ENCODE data around the gene PNMA6E. TPM values are rescaled to one million over a fixed set of nuclear protein-coding genes. Genes with fewer than 3 reads are reported as not detected.

PNMA6E gene
- total RNA-seq, 3 donors from 2014 or later, result not detected

DNA sequence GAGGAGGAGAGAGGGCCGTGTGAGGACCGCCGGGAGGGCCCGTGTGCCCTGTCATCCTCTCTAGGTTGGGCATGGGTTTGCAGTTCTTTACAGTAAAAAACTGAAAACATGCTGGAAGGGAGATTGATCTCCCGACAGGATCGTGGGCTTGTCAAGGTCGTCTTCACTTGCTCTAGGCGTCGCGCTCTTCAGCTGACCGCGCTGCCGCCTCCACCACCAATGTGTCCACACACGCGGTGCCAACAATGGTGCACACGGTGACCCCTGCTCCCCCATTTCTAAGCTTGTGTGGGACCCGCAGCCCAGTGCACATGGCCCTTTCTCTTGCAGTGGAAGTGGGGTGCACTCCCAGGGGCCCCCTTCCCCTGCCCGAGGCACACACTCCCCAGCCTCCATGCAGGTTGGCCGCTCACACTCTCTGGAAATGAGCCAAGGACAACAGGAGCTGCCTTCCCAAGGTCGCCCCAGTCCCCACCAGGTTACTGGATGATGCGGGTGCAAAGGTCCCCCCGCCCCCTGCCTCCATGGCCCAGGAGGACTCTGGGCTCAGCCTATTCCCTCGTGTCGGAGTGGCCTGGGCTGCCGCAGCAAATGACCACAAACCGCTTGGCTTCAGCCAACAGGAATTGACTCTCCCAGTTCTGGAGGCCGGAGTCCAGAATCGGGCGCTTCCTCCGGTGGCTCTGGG, 8.4 kb upstream of the PNMA6E start:
- ATAC-seq (no peak), DNase-seq (no peak)
- TF ChIP-seq, protein P1, sequence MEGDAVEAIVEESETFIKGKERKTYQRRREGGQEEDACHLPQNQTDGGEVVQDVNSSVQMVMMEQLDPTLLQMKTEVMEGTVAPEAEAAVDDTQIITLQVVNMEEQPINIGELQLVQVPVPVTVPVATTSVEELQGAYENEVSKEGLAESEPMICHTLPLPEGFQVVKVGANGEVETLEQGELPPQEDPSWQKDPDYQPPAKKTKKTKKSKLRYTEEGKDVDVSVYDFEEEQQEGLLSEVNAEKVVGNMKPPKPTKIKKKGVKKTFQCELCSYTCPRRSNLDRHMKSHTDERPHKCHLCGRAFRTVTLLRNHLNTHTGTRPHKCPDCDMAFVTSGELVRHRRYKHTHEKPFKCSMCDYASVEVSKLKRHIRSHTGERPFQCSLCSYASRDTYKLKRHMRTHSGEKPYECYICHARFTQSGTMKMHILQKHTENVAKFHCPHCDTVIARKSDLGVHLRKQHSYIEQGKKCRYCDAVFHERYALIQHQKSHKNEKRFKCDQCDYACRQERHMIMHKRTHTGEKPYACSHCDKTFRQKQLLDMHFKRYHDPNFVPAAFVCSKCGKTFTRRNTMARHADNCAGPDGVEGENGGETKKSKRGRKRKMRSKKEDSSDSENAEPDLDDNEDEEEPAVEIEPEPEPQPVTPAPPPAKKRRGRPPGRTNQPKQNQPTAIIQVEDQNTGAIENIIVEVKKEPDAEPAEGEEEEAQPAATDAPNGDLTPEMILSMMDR (IDR thresholded peaks at IDR 0.05), result no peak
- H3K36me3 ChIP-seq (ENCODE audit: low read depth), result no peaks in the 10 kb centered on the region
- no peaks in the 10 kb centered on the region for H3K9me3 ChIP-seq
- no peak overlapping the region for H3K4me3 ChIP-seq
- intact Hi-C loops (cut with DNase I, micrococcal nuclease), result no loop called here
- H3K4me1 ChIP-seq (ENCODE audit: low read depth), result no peaks in the 10 kb centered on the region

DNA sequence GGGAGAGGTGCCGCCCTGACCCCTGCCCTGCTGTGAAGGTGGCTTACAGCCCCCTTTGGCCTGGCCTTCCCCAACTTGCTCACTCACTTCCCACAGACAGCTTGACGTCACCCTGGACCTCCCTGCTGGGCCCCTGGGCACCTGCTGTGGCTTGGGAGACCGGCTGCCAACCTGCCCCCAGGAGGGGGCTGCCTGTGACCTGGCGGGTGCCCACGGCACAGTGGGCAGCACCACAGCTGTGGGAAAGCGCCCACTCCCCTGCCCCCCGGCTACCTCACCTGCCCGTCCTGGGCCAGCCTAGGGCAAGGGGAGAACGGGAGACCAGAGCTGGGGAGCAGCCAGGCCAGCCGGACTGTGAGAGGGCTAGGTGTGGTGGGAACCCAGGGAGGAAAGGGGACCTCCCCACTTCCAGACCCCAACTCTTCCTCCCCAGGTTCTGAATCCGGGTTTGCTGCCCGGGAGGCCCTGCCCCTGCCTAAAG, 7.8 kb upstream of the PNMA6E start:
- H3K4me3 ChIP-seq, result no peak overlapping the region
- ATAC-seq, result no peak
- TF ChIP-seq, protein P1 (IDR thresholded peaks at IDR 0.05), result no peak
- DNase-seq, result no peak
- H3K4me1 ChIP-seq (ENCODE audit: low read depth), result no peaks in the 10 kb centered on the region
- intact Hi-C loops (cut with DNase I, micrococcal nuclease), result no loop called here
- no peaks in the 10 kb centered on the region for H3K36me3 ChIP-seq (ENCODE audit: low read depth)
- no peaks in the 10 kb centered on the region for H3K9me3 ChIP-seq

DNA sequence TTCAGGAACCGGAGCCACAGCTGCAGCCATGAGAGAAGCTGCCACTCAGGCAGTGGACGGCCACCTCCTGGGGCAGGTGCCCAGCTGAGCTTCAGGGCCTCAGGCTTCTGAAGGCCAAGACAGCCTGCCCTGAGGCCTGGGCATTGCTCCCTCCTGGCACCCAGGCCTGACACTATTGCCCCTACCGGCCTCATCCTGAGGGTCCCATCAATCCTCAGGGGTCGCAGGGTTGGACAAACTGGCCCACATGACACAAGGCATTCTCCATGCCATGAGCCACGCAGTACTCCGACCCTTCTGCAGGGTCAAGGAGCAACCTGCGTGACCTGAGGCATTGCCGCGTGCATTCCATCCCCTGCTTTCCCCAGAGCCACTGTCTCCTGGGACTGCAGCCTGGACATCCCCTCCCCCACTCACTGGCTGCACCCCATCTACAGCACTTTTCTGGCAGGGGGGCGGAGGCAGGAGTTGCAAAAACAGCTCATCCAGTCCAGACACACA, 7.1 kb upstream of the PNMA6E start:
- no peak for ATAC-seq

DNA sequence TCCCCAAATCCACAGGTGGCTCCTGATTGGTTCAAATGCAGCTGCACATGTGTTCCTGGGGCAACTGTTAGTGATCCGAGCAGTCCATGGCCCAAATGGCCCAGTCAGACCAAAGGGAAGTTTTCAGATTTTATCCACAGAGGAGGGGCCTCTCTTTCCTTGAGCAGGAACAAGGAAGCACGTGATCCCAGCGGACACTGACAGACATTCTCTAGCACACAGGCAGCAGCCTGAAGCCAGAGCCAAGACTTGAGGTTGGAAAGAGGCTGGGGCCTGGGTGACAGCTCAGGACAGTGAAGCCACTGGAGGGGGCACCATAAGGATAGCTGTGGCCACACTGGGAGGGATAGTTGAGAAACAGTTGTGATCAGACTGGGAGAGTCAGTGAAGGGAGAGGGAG, 6.6 kb upstream of the PNMA6E start:
- DNase-seq (no peak), ATAC-seq (no peak)
- TF ChIP-seq, protein P1 (IDR thresholded peaks at IDR 0.05), result no peak
- Histone ChIP-seq H3K36me3 (ENCODE audit: low read depth) (no peaks in the 10 kb centered on the region), H3K4me1 (ENCODE audit: low read depth) (no peaks in the 10 kb centered on the region), H3K4me3 (no peak overlapping the region), H3K9me3 (no peaks in the 10 kb centered on the region)
- intact Hi-C loops (cut with DNase I, micrococcal nuclease), result no loop called here

More for the DNA sequence above, 7.1 kb upstream of the PNMA6E start:
- Histone ChIP-seq H3K9me3 (no peaks in the 10 kb centered on the region), H3K4me3 (no peak overlapping the region), H3K4me1 (ENCODE audit: low read depth) (no peaks in the 10 kb centered on the region), H3K36me3 (ENCODE audit: low read depth) (no peaks in the 10 kb centered on the region)
- intact Hi-C loops (cut with DNase I, micrococcal nuclease), result no loop called here
- TF ChIP-seq, protein P1 (IDR thresholded peaks at IDR 0.05), result no peak
- DNase-seq, result no peak

DNA sequence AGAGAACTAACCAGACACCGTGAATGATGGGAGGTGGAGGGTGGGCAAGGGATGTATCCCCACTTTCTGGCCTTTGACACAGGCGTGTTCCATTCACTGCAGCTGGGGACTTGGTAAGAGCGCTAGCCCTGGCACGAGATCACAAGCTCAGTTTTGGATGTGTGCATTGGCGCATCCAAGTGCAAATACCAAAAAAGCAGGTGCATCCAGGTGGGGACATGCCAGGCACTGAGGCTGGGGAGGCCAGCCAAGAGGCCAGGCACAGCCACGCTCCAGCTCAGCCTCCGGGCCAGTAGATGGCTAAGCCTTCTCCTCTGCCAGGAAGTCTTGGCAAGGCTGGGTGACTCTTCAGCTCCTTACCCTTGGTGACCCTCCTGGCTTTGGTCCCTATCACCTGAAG, 5.8 kb upstream of the PNMA6E start:
- TF ChIP-seq, protein P1 (IDR thresholded peaks at IDR 0.05), result no peak
- no peak for DNase-seq
- intact Hi-C loops (cut with DNase I, micrococcal nuclease), result no loop called here
- ATAC-seq, result no peak
- H3K9me3 ChIP-seq, result no peaks in the 10 kb centered on the region
- H3K4me3 ChIP-seq, result no peak overlapping the region
- H3K36me3 ChIP-seq (ENCODE audit: low read depth), result no peaks in the 10 kb centered on the region
- H3K4me1 ChIP-seq (ENCODE audit: low read depth), result no peaks in the 10 kb centered on the region
